HK-2 (cell line): ENCODE data around the gene ZNF710.

ENCODE experiments used
- DNase-seq: peaks from one replicate; pipeline ENCODE4 v3.0.0-alpha.2; 2018; ENCODE audit not compliant: unreplicated experiment

ZNF710 gene

GRCh38 chr15:90080818-90081393 lies 79.8 kb downstream of the ZNF710 start:
- DNase-seq: no peak

- no peak for DNase-seq
Measured at GRCh38 chr15:90082140-90082715, 81.1 kb downstream of the ZNF710 start.

GRCh38 chr15:90083419-90083818 lies 82.3 kb downstream of the ZNF710 start:
- DNase-seq: no peak

- DNase-seq: no peak
Measured at GRCh38 chr15:90083954-90084607, 83.0 kb downstream of the ZNF710 start.

- no peak for DNase-seq
Measured at GRCh38 chr15:90084876-90085423, 83.8 kb downstream of the ZNF710 start.

- DNase-seq: no peak
Measured at GRCh38 chr15:90085565-90085964, 84.4 kb downstream of the ZNF710 start.

- peak; percentile 24 for DNase-seq
Measured at GRCh38 chr15:90086868-90087268, 85.7 kb downstream of the ZNF710 start.

GRCh38 chr15:90087454-90088154 lies 86.5 kb downstream of the ZNF710 start:
- peak; percentile 29 for DNase-seq

GRCh38 chr15:90090226-90090848 lies 89.2 kb downstream of the ZNF710 start:
- DNase-seq: no peak

GRCh38 chr15:90091156-90091931 lies 90.2 kb downstream of the ZNF710 start:
- DNase-seq: no peak

- no peak for DNase-seq
Measured at GRCh38 chr15:90095521-90095959, 94.4 kb downstream of the ZNF710 start.

GRCh38 chr15:90097475-90097874 lies 96.4 kb downstream of the ZNF710 start:
- no peak for DNase-seq

- DNase-seq: no peak
Measured at GRCh38 chr15:90099072-90099867, 98.1 kb downstream of the ZNF710 start.

- no peak for DNase-seq
Measured at GRCh38 chr15:90099868-90100831, 99.0 kb downstream of the ZNF710 start.

- DNase-seq: peak; percentile 51
Measured at GRCh38 chr15:90101130-90101968, 100.2 kb downstream of the ZNF710 start.

GRCh38 chr15:90101969-90102890 lies 101.1 kb downstream of the ZNF710 start, which contains the start of gene IDH2:
TSS of gene IDH2 (minus strand) at chr15:90102468. CDS start at chr15:90102390, 78 bp downstream.
- DNase-seq: peak; percentile 66
